GM12878 (cell line): Measurements from ENCODE around the gene RPS8. TPM values are rescaled to one million over a fixed set of nuclear protein-coding genes. Genes with fewer than 3 reads are reported as not detected.

ENCODE experiments used
- ATAC-seq: fragments of 200-7000 bp; cut with Tn5 transposase; 3 replicates; pipeline ENCODE4 v1.9.1; 2020; ENCODE audit warnings: mild to moderate bottlenecking, moderate library complexity
- BruUV-seq: library from RNA; stranded (reverse); fragments of 400-500 nt; replicated peaks from 2 replicates; lab custom pipeline; 2021; lab: Mats Ljungman, UMichigan
- CTCF ChIA-PET: fragments of 300-600 bp; sonication (Branson Sonifier 250); formaldehyde crosslinking; extraction: SDS; loops from one replicate; lab custom pipeline; 2021; ENCODE audit warnings: inconsistent platforms; lab: Yijun Ruan, JAX
- POLR2A ChIA-PET: fragments of 350-600 bp; formaldehyde crosslinking; extraction: SDS; loops from one replicate; lab custom pipeline; 2021; ENCODE audit warnings: inconsistent platforms; lab: Charles Lee
- RAD21 ChIA-PET: fragments of 300-600 bp; sonication (Branson Sonifier 250); formaldehyde crosslinking; loops from one replicate; lab custom pipeline; 2023; ENCODE audit warnings: antibody characterized with exemption; ENCODE audit not compliant: unreplicated experiment; lab: Charles Lee
- SMC1A ChIA-PET: fragments of 300-600 bp; sonication (Branson Sonifier 250); formaldehyde crosslinking; loops from one replicate; lab custom pipeline; 2023; ENCODE audit not compliant: unreplicated experiment, uncharacterized antibody; lab: Charles Lee
- DNase-seq: peaks from one replicate; pipeline ENCODE4 v3.0.0-alpha.2; 2011; ENCODE audit warnings: low read depth, low spot score
- FAIRE-seq: peaks from 3 replicates; lab custom pipeline; 2011; peaks lifted over from hg19 to GRCh38; lab: Jason Lieb, UNC
- H2AFZ ChIP-seq: 2 replicates; pipeline ENCODE4 v1.6.0; 2011; ENCODE audit warnings: low read depth, low read length, control low read depth; ENCODE audit not compliant: control insufficient read depth
- H3K27ac ChIP-seq: 2 replicates; pipeline ENCODE4 v1.5.1; 2011; ENCODE audit warnings: control low read depth; ENCODE audit not compliant: control insufficient read depth, insufficient read depth
- H3K27me3 ChIP-seq, 2 experiments: replicated peaks in 1 of 2; 2 replicates each; pipeline versions ENCODE4 v1.6.0 to v1.6.1; 2011; ENCODE audit warnings: low read length in 1 of 2; ENCODE audit not compliant: control insufficient read depth in 2 of 2, insufficient read depth in 2 of 2
- H3K36me3 ChIP-seq, 2 experiments: 2 replicates each; pipeline ENCODE4 v1.5.1; 2011; ENCODE audit warnings: low read length in 1 of 2; ENCODE audit not compliant: control insufficient read depth in 2 of 2, insufficient read depth in 2 of 2
- H3K4me1 ChIP-seq: 2 replicates; pipeline ENCODE4 v1.6.1; 2011; ENCODE audit warnings: mild to moderate bottlenecking, low read length, moderate library complexity, mixed read lengths; ENCODE audit not compliant: control insufficient read depth, insufficient read depth
- H3K4me2 ChIP-seq: 2 replicates; pipeline ENCODE4 v1.6.0; 2011; ENCODE audit warnings: control low read depth; ENCODE audit not compliant: control insufficient read depth, insufficient read depth
- H3K4me3 ChIP-seq: fragments of 200-600 bp; sonication (generic); 2 replicates; pipeline ENCODE4 v1.5.1; 2016
- H3K79me2 ChIP-seq: 2 replicates; pipeline ENCODE4 v1.6.0; 2011; ENCODE audit warnings: low read length; ENCODE audit not compliant: control insufficient read depth, insufficient read depth
- H3K9ac ChIP-seq: 2 replicates; pipeline ENCODE4 v1.8.0; 2011; ENCODE audit warnings: low read length, control low read depth, mixed read lengths; ENCODE audit not compliant: control insufficient read depth, insufficient read depth
- H3K9me3 ChIP-seq: replicated peaks from 3 replicates; pipeline ENCODE4 v1.5.1; 2011; ENCODE audit warnings: mild to moderate bottlenecking, low read length; ENCODE audit not compliant: control insufficient read depth, insufficient read depth
- H4K20me1 ChIP-seq: 2 replicates; pipeline ENCODE4 v1.6.0; 2011; ENCODE audit not compliant: control insufficient read depth, insufficient read depth
- BACH1 ChIP-seq: fragments of 450-650 bp; IDR thresholded peaks from 2 replicates; pipeline ENCODE4 v1.6.1; 2017; ENCODE audit warnings: mild to moderate bottlenecking, borderline replicate concordance
- BRCA1 ChIP-seq: IDR thresholded peaks from 2 replicates; pipeline ENCODE4 v1.6.1; 2011; ENCODE audit warnings: low read depth, low read length, improper control_type of control experiment
- HDAC6 ChIP-seq: fragments of 200-600 bp; sonication (generic); IDR thresholded peaks from one replicate; pipeline ENCODE4 v1.8.0; 2017; ENCODE audit warnings: antibody characterized with exemption; ENCODE audit not compliant: unreplicated experiment
- KAT2A ChIP-seq: conservative IDR thresholded peaks from 2 replicates; pipeline ENCODE4 v1.6.1; 2011; ENCODE audit warnings: low read depth, low read length; ENCODE audit not compliant: control insufficient read depth
- MTA3 ChIP-seq: IDR thresholded peaks from 2 replicates; pipeline ENCODE4 v1.6.1; 2012; ENCODE audit warnings: low read length, inconsistent platforms, borderline replicate concordance
- MXI1 ChIP-seq: fragments of 150-350 bp; IDR thresholded peaks from 2 replicates; pipeline ENCODE4 v1.6.1; 2011; ENCODE audit warnings: low read depth, mild to moderate bottlenecking, inconsistent platforms, low read length, improper control_type of control experiment
- NBN ChIP-seq: fragments of 450-650 bp; IDR thresholded peaks from 2 replicates; pipeline ENCODE4 v1.6.1; 2016
- NRF1 ChIP-seq: conservative IDR thresholded peaks from 2 replicates; pipeline ENCODE4 v1.6.1; 2011; ENCODE audit warnings: mild to moderate bottlenecking, low read depth, low read length, improper control_type of control experiment
- POLR2AphosphoS5 ChIP-seq: IDR thresholded peaks from 2 replicates; pipeline ENCODE4 v1.6.1; 2011; ENCODE audit warnings: mild to moderate bottlenecking, low read length, inconsistent platforms
- RUNX3 ChIP-seq: IDR thresholded peaks from 2 replicates; pipeline ENCODE4 v1.6.1; 2012; ENCODE audit warnings: low read length, inconsistent platforms
- SMAD5 ChIP-seq: IDR thresholded peaks from 2 replicates; pipeline ENCODE4 v1.6.1; 2016; ENCODE audit warnings: antibody characterized with exemption, low read depth
- SPI1 ChIP-seq: IDR thresholded peaks from 2 replicates; pipeline ENCODE4 v1.6.1; 2011; ENCODE audit warnings: low read depth, mild to moderate bottlenecking, low read length, moderate library complexity, borderline replicate concordance; ENCODE audit not compliant: insufficient read depth
- WGBS: methylation state at CpG from one replicate; pipeline ENCODE4 v1.1.6; 2016; ENCODE audit warnings: low lambda C conversion rate; ENCODE audit not compliant: insufficient replicate concordance, insufficient coverage; ENCODE audit errors: missing lambda C conversion rate; 5-methylcytosine and 5-hydroxymethylcytosine counted together
- in situ Hi-C: fragments of 300-500 bp; cut with MboI; formaldehyde crosslinking; loops from 9 replicates; pipeline ENCODE4 v1.14.3; 2018; ENCODE audit warnings: mixed read lengths
- intact Hi-C: fragments of 100-400 bp; cut with micrococcal nuclease; formaldehyde crosslinking; loops from one replicate; pipeline ENCODE4 v1.14.2; 2022; ENCODE audit not compliant: unreplicated experiment
- polyA plus RNA-seq, 11 experiments: library from polyadenylated mRNA; depleted of rRNA in 4 of 11; unstranded in 6 of 11; stranded (reverse) in 5 of 11; fragments of >200 nt; fragmentation: Nextera tagmentation in 4 of 11; fragmentation: Illumina TruSeq in 1 of 11; extraction: Ambion mirVana in 4 of 11; extraction: Trizol in 1 of 11; gene quantifications; 1 replicate in 1 of 11; 2 replicates in 10 of 11; pipeline versions ENCODE4 v1.2.1 to v1.2.3, GENCODE V29; 2011 to 2016; ENCODE audit warnings: inconsistent platforms in 2 of 11, missing spikeins in 2 of 11, low read depth in 1 of 11
- total RNA-seq, 4 experiments: library from RNA; depleted of rRNA in 3 of 4; stranded (reverse); fragments of >200 nt in 3 of 4; fragmentation: Illumina TruSeq in 1 of 4; extraction: Trizol in 1 of 4; gene quantifications; 2 replicates each; pipeline versions ENCODE4 v1.2.1 to v1.2.3, GENCODE V29; 2013 to 2021
- TF ChIP-seq, protein P1 (sequence below): fragments of 450-650 bp; IDR thresholded peaks from 2 replicates; pipeline ENCODE4 v1.6.1; 2016; ENCODE audit warnings: mild to moderate bottlenecking
- TF ChIP-seq, protein P2 (sequence below): fragments of 450-650 bp; IDR thresholded peaks from 2 replicates; pipeline ENCODE4 v1.6.1; 2017; ENCODE audit warnings: mild to moderate bottlenecking, low read depth, inconsistent platforms; ENCODE audit not compliant: poor library complexity, severe bottlenecking
- TF ChIP-seq, protein P3 (sequence below): IDR thresholded peaks from 2 replicates; pipeline ENCODE4 v1.6.1; 2012; ENCODE audit warnings: low read depth, low read length, improper control_type of control experiment
- TF ChIP-seq, protein P4 (sequence below): fragments of 150-350 bp; IDR thresholded peaks from 2 replicates; pipeline ENCODE4 v1.6.1; 2014; ENCODE audit warnings: mild to moderate bottlenecking, low read depth, low read length

The RPS8 gene
- total and polyA plus RNA-seq, 10 of the 15 experiments (the other 5 are each of a cell fraction or from before 2014, with no cell fraction given) = 1,296 to 3,461 (median 2,877) TPM

DNA sequence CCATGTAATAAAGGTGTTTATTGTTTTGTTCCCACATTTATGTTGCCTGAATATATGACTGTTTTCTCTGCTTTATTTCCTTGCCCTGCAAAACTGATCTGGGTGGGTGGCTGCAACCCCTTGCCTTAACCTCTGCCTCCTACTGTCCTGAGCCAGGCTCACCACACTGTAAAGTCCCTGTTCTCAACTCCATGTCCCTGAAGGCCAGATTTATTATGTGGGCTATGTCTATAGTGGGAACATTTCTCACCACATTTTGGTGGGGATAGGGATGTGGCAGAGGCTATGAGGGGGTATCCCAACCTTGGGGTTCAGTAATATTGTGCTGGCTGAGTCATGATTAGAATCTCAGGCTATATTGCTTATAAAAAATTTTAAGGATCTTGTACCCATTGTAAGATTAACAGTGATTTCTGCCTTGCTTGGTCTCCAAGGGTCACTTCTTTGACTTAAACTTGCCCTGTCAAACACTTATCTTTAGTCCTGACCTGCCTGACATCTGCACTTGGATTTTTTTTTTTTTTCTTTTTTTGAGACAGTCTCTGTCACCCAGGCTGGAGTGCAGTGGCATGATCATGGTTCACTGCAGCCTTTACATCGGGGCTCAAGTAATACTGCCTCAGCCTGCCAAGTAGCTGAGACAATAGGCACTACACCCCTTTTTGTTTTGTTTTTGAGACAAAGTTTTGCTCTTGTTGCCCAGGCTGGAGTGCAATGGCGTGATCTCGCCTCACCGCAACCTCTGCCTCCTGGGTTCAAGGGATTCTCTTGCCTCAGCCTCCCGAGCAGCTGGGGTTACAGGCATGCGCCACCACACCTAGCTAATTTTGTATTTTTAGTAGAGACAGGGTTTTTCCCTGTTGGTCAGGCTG, 3.6 kb downstream of the RPS8 start:
- H3K4me1 ChIP-seq = peaks cover 18% of the 10 kb centered on the region
- in situ Hi-C loops (no loop called here), intact Hi-C loops (loop anchor here (5.0 kb wide), 1 partner anchor 38 kb away; no protein-coding TSS in a partner anchor)
- H3K9me3 ChIP-seq = no peaks in the 10 kb centered on the region
- H3K36me3 ChIP-seq = peaks cover 8 to 30% of the 10 kb centered on the region in 2 experiments
- H3K27me3 ChIP-seq = no peaks in the 10 kb centered on the region
- peaks cover 12% of the 10 kb centered on the region for H4K20me1 ChIP-seq
- H3K9ac ChIP-seq = no peak overlapping the region
- FAIRE-seq = no peak
- DNase-seq = no peak
- ChIA-PET CTCF (interaction anchor here (0.8 to 1.5 kb wide), 3 partner anchors 21 to 233 kb away, joined by 3 to 4 read pairs (median 3); partner anchors contain the start of genes PLK3 and UROD), SMC1A (interaction anchor here (0.6 kb wide), 1 partner anchor 78 kb away, joined by 3 read pairs; no protein-coding TSS in a partner anchor), RAD21 (no interaction called here), POLR2A (interaction anchor here (0.6 to 1.6 kb wide), 4 partner anchors 21 to 768 kb away, joined by 3 to 4 read pairs (median 4); partner anchors contain the start of gene PLK3)
- no peak overlapping the region for H2AFZ ChIP-seq
- H3K27ac ChIP-seq = no peak overlapping the region
- WGBS = 88% methylated on average over 6 of the region's 6 CpGs
- TF ChIP-seq BRCA1 (no peak), NRF1 (no peak), KAT2A (no peak), MTA3 (0 out of 2 replicates have a peak, but pooled peaks have one; percentile 3), HDAC6 (no peak), RUNX3 (0 out of 2 replicates have a peak, but pooled peaks have one; percentile 22), POLR2AphosphoS5 (peak; percentile 66), NBN (no peak), MXI1 (no peak), SMAD5 (0 out of 2 replicates have a peak, but pooled peaks have one; percentile 28), SPI1 (no peak), BACH1 (no peak)
- TF ChIP-seq, protein P1, sequence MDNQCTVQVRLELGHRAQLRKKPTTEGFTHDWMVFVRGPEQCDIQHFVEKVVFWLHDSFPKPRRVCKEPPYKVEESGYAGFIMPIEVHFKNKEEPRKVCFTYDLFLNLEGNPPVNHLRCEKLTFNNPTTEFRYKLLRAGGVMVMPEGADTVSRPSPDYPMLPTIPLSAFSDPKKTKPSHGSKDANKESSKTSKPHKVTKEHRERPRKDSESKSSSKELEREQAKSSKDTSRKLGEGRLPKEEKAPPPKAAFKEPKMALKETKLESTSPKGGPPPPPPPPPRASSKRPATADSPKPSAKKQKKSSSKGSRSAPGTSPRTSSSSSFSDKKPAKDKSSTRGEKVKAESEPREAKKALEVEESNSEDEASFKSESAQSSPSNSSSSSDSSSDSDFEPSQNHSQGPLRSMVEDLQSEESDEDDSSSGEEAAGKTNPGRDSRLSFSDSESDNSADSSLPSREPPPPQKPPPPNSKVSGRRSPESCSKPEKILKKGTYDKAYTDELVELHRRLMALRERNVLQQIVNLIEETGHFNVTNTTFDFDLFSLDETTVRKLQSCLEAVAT = no peak
- TF ChIP-seq, protein P2, sequence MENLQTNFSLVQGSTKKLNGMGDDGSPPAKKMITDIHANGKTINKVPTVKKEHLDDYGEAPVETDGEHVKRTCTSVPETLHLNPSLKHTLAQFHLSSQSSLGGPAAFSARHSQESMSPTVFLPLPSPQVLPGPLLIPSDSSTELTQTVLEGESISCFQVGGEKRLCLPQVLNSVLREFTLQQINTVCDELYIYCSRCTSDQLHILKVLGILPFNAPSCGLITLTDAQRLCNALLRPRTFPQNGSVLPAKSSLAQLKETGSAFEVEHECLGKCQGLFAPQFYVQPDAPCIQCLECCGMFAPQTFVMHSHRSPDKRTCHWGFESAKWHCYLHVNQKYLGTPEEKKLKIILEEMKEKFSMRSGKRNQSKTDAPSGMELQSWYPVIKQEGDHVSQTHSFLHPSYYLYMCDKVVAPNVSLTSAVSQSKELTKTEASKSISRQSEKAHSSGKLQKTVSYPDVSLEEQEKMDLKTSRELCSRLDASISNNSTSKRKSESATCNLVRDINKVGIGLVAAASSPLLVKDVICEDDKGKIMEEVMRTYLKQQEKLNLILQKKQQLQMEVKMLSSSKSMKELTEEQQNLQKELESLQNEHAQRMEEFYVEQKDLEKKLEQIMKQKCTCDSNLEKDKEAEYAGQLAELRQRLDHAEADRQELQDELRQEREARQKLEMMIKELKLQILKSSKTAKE = no peak
- TF ChIP-seq, protein P3, sequence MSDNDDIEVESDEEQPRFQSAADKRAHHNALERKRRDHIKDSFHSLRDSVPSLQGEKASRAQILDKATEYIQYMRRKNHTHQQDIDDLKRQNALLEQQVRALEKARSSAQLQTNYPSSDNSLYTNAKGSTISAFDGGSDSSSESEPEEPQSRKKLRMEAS = no peak
- TF ChIP-seq, protein P4, sequence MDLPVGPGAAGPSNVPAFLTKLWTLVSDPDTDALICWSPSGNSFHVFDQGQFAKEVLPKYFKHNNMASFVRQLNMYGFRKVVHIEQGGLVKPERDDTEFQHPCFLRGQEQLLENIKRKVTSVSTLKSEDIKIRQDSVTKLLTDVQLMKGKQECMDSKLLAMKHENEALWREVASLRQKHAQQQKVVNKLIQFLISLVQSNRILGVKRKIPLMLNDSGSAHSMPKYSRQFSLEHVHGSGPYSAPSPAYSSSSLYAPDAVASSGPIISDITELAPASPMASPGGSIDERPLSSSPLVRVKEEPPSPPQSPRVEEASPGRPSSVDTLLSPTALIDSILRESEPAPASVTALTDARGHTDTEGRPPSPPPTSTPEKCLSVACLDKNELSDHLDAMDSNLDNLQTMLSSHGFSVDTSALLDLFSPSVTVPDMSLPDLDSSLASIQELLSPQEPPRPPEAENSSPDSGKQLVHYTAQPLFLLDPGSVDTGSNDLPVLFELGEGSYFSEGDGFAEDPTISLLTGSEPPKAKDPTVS = no peak
- H3K4me2 ChIP-seq = peak overlapping the region; percentile 73
- peaks cover 43% of the 10 kb centered on the region for H3K79me2 ChIP-seq
- H3K4me3 ChIP-seq = peak overlapping the region; percentile 73; the same call in 1 of the 2 replicates
- no TSS peak for BruUV-seq
- no peak for ATAC-seq
